HG02981 (cell line): Measurements from ENCODE around the gene IGF1R.

ENCODE experiments used
- ATAC-seq: cut with Tn5 transposase; IDR thresholded peaks from one replicate; pipeline ENCODE4 v1.9.1; 2021; ENCODE audit warnings: mild to moderate bottlenecking, moderate library complexity; ENCODE audit not compliant: unreplicated experiment

Gene IGF1R

GRCh38 chr15:98743177-98743576 lies 94.8 kb downstream of the IGF1R start:
- ATAC-seq: no peak

GRCh38 chr15:98744506-98744905 lies 96.2 kb downstream of the IGF1R start:
- no peak for ATAC-seq

- ATAC-seq: no peak
These were observed 96.8 kb downstream of the IGF1R start for GRCh38 chr15:98745179-98745578.

GRCh38 chr15:98745650-98746374 lies 97.5 kb downstream of the IGF1R start:
- ATAC-seq: no peak

GRCh38 chr15:98746375-98747155 lies 98.2 kb downstream of the IGF1R start:
- ATAC-seq: no peak

- ATAC-seq: no peak
These were observed 103.4 kb downstream of the IGF1R start for GRCh38 chr15:98751767-98752166.

- no peak for ATAC-seq
These were observed 105.7 kb downstream of the IGF1R start for GRCh38 chr15:98753726-98754656.

- ATAC-seq: no peak
These were observed 106.3 kb downstream of the IGF1R start for GRCh38 chr15:98754657-98755022.

- no peak for ATAC-seq
These were observed 106.8 kb downstream of the IGF1R start for GRCh38 chr15:98755138-98755537.

- ATAC-seq: no peak
These were observed 107.4 kb downstream of the IGF1R start for GRCh38 chr15:98755781-98756180.

- ATAC-seq: no peak
These were observed 109.9 kb downstream of the IGF1R start for GRCh38 chr15:98758224-98758623.

GRCh38 chr15:98759277-98759676 lies 110.9 kb downstream of the IGF1R start:
- ATAC-seq: no peak

GRCh38 chr15:98760112-98760826 lies 111.9 kb downstream of the IGF1R start:
- no peak for ATAC-seq

GRCh38 chr15:98760975-98761374 lies 112.6 kb downstream of the IGF1R start:
- ATAC-seq: no peak

GRCh38 chr15:98763179-98763578 lies 114.8 kb downstream of the IGF1R start:
- no peak for ATAC-seq

- no peak for ATAC-seq
These were observed 116.0 kb downstream of the IGF1R start for GRCh38 chr15:98764291-98764690.

GRCh38 chr15:98765610-98766009 lies 117.3 kb downstream of the IGF1R start:
- ATAC-seq: no peak

GRCh38 chr15:98767692-98768091 lies 119.4 kb downstream of the IGF1R start:
- no peak for ATAC-seq

GRCh38 chr15:98769867-98770266 lies 121.5 kb downstream of the IGF1R start:
- ATAC-seq: no peak

- ATAC-seq: no peak
These were observed 122.6 kb downstream of the IGF1R start for GRCh38 chr15:98770984-98771383.

- ATAC-seq: no peak
These were observed 123.2 kb downstream of the IGF1R start for GRCh38 chr15:98771541-98771940.
